GM10266 (cell line): ENCODE measurements around the gene OPCML.

ENCODE experiments used
- DNase-seq: peaks from one replicate; pipeline ENCODE4 v3.0.0; 2012; ENCODE audit errors: extremely low spot score
- TF ChIP-seq, protein P1 (sequence below): IDR thresholded peaks from 2 replicates; pipeline ENCODE4 v1.5.1; 2012; ENCODE audit warnings: mild to moderate bottlenecking, low read depth; ENCODE audit not compliant: control insufficient read depth, insufficient read depth; ENCODE audit errors: missing control alignments

Gene OPCML

DNA sequence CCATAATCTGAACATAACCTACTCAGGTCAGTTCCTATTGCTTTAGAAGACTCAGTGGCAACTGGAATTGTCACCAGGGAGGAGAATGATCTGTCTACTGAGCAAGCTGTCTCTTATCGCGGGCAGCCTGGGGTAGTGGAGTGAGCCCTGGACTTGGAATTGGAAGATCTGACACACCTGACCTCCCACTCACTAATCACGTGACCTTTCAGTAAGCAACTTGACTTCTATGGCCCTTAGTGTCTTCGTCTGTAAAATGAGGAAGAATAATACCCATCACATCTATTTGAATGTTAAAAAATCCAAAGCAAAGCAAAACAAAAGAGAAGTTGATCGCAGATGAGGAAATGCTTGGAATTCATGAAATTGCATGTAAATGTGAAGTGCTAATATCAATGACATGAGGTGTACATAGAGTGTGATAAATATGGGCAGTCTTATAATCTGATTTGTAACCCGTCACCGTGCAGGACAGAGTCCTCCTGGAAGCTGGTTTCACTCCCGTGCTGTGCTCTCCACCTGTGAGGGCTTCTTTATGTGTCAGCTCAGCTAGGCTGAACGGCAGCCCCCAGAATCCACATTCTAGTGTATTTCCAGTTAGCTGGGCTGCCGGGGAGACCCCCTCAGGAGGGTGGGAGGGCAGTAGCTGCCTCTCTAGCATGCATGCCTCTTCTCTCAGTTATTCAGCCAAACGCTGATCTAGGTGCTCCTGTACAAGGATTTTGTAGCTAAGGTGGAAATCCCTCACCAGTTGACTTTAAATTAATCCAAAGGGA, 482.9 kb downstream of the OPCML start:
- no peak for DNase-seq
- TF ChIP-seq, protein P1, sequence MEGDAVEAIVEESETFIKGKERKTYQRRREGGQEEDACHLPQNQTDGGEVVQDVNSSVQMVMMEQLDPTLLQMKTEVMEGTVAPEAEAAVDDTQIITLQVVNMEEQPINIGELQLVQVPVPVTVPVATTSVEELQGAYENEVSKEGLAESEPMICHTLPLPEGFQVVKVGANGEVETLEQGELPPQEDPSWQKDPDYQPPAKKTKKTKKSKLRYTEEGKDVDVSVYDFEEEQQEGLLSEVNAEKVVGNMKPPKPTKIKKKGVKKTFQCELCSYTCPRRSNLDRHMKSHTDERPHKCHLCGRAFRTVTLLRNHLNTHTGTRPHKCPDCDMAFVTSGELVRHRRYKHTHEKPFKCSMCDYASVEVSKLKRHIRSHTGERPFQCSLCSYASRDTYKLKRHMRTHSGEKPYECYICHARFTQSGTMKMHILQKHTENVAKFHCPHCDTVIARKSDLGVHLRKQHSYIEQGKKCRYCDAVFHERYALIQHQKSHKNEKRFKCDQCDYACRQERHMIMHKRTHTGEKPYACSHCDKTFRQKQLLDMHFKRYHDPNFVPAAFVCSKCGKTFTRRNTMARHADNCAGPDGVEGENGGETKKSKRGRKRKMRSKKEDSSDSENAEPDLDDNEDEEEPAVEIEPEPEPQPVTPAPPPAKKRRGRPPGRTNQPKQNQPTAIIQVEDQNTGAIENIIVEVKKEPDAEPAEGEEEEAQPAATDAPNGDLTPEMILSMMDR = no peak

DNA sequence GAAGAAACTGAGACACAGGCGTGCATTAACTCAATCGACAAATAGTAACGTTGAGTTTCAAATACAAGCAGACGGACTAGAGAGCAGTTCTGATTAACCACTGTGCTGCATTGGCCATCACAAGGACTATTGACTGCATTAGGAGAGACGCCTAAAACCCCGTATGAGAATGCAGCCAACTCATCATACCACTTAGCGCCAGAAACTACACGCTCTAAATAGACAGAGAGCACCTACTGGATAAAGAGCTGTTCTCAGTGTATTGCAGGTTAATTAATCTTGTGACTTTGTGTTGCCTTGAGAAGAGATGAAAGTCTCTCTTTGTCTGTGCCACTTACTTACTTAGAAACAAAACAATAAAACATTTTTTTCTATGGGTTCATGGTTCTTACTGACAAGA, 484.0 kb downstream of the OPCML start:
- TF ChIP-seq, protein P1 = no peak
- DNase-seq = no peak

DNA sequence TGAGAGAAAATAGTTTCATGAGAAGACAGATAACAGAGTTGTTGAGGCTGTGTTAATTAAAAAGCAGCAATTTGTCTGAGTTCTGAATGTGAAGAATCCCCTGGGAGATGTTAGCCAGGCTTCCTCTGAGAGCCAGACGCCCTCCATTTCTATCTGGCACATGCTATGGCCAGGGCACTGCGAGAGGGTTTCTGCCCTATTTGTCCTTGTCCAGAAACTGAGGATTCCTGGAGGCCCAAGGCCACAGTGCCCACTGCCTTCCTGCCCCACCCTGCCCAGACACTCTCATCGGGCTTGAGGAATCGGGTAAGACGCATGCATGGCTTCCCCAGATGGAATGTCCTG, 484.6 kb downstream of the OPCML start:
- no peak for DNase-seq
- TF ChIP-seq, protein P1 = no peak

DNA sequence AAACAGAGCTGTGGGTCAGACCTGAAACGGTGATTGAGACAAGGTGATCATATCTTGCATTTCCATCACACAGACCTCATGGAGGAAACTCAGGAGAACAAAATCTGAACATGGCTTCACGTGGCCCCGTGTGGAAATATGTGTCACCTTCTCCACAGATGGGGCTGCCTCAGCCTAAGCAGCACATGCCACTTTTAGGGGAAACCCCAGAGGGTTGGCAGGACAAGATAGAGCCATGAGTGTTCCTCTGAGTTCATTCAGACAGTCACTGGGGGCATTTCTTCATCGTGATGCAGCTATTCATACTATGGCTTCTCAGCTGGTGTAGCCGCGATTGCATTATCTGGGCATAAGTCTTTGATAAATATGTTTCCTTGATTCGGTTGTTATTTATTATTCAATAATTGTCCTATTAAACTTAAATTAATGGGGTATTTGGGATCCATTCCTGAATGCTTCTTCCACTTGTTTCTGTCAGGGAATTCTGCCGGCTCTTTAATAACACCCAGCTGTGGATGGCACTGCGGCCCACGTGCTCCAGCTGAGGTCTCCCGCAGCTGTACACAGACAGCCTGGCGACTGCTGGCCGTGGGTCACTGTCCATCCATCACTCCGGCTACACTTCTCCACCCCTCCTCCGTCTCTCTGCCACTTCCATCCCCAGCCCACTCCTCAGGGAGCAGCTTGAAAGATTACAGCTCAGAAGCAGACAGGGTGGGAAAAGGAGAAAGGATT, 485.1 kb downstream of the OPCML start:
- DNase-seq = no peak
- TF ChIP-seq, protein P1 = no peak

DNA sequence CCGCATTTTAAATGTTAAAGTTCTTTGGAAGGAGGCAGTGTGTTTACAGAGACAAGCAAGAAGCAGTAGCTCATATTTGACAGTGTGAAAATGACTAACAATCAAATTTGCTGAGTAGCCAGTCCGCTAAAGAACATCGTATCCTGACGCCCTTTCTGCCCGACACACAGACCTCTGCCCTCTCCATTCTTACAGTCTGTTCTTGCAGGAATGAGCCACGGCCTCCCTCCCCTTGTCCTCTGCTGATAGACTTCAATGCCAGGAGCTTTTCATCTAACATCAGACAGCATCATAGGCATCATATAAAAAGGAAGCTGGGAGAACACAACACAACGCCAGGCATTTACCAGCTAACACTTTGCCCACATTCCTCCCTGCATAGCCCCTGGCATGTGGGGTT, 486.0 kb downstream of the OPCML start:
- TF ChIP-seq, protein P1 = no peak
- DNase-seq = no peak

DNA sequence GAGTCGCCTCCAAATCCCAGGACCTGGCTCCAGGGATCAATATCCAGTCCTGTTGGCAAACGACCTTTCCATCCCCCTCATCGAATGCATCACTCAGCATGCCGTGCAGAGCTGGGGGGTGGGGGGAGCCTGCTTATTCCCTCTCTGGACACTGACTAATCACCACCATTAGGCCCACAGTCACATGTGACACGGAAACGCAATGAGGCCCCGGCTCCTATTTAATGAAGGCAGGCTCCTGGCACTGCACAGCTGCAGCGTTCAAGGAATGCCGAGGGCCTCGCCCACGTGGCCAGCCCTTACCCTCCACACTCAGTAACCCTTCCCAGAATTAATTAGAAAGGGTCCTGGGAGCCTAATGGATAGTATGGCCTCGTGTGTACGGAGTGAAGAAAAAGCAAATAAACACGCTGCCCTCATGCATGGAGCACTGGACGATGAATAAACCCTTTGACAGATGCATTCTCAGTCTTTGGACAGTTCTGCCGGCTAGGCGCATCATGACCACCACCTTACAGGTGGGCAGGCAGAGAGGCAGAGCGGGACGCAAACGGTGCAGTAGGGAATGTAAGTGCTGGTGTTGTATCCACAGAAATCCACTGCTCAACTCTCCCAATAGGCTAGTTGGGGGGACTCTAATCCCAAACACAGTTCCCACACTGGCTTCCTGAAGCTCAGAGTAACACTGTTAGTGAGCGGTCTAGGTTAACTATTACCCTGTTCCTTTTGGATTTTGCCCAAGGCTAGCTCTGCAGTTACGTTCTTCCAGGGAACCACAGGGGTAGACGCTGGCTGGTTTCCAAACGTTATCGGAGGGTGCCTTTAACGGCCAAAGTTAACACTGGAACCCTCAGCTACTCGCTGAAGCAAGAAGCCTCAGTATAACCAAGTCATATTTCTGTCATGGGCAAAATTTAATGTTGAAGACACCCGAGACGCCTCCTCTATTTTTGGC, 490.1 kb downstream of the OPCML start:
- DNase-seq = no peak
- TF ChIP-seq, protein P1 = no peak
